ENCODE measurements around the gene PGBD5. TPM values are rescaled to one million over a fixed set of nuclear protein-coding genes. Genes with fewer than 3 reads are reported as not detected.
"Not testable (repeated sequence)": the region's sequence is repeated elsewhere in the genome, so short reads cannot be mapped to it uniquely, and the experiment has no call there.

The PGBD5 gene, protein sequence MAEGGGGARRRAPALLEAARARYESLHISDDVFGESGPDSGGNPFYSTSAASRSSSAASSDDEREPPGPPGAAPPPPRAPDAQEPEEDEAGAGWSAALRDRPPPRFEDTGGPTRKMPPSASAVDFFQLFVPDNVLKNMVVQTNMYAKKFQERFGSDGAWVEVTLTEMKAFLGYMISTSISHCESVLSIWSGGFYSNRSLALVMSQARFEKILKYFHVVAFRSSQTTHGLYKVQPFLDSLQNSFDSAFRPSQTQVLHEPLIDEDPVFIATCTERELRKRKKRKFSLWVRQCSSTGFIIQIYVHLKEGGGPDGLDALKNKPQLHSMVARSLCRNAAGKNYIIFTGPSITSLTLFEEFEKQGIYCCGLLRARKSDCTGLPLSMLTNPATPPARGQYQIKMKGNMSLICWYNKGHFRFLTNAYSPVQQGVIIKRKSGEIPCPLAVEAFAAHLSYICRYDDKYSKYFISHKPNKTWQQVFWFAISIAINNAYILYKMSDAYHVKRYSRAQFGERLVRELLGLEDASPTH
- total RNA-seq: 0.12 TPM in 1 of 2 replicates, not detected in the other

DNA sequence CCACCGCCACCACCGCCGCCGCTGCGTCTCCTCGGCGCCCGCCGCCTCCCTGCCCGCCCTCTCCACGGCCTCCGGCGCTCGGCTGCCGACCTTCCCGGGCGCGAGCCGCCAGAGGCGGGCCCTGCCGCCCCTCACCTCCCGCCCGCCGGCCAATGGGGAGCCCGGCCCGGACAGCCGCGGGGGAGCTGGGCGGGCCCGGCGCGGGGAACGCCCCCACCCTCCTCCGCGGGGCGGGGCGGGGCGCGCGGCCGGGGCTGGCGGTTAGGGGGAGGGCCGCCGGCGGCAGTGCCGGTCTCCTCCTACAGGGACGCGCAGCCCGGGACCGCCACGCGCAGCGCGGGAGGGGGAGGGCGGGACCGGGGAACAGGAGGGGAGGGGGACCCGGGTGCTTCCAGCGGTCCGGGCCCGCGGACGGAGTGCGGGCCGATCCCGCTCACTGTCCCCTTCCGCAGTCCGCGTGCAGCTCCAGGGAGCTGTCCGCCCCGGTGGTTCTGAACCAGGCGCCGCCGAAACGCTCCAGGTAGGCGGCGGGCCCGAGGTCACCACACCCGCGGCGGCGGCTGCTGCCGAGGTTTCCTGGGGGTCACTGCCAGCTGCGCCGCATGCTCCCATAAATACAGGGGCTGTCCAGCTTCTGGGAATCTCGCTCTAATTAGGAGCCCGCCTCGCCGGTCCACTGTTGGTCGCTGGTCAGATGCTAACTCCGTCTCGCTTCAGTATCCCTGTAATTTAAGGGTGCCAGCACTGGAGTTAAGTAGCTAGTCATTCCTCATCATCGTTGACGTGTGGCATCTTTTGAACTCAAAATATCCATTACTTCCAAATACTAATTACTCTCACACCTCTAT, at the start of gene PGBD5:
PGBD5 (minus strand) TSS at position 87 of the 848 bp plus-strand sequence. CDS start 404 bp downstream, outside the sequence.
- intact Hi-C loops (cut with micrococcal nuclease): loop anchor here (1.0 to 10.0 kb wide), 4 partner anchors 216 to 1084 kb away; partner anchors contain the start of genes CCSAP, COG2 and GALNT2

DNA sequence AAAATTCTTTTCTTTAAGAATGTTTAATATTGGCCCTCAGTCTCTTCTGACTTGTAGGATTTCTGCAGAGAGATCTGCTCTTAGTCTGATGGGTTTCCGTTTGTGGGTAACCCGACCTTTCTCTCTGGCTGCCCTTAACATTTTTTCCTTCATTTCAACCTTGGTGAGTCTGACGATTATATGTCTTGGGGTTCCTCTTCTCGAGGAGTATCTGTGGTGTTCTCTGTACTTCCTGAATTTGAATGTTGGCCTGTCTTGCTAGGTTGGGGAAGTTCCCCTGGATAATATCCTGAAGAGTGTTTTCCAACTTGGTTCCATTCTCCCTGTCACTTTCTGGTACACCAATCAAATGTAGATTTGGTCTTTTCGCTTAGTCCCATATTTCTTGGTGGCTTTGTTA, 48.8 kb upstream of the PGBD5 start:
- intact Hi-C loops (cut with micrococcal nuclease): not testable (repeated sequence)

DNA sequence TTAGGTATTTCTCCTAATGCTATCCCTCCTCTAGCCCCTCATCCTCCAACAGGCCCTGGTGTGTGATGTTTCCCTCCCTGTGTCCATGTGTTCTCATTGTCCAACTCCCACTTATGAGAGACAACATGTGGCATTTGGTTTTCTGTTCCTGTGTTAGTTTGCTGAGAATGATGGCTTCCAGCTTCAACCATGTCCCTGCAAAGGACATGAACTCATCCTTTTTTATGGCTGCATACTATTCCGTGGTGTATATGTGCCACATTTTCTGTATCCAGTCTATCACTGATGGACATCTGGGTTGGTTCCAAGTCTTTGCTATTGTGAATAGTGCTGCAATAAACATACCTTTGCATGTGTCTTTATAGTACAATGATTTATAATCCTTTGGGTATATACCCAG, 44.6 kb upstream of the PGBD5 start:
- intact Hi-C loops (cut with micrococcal nuclease): not testable (repeated sequence)

DNA sequence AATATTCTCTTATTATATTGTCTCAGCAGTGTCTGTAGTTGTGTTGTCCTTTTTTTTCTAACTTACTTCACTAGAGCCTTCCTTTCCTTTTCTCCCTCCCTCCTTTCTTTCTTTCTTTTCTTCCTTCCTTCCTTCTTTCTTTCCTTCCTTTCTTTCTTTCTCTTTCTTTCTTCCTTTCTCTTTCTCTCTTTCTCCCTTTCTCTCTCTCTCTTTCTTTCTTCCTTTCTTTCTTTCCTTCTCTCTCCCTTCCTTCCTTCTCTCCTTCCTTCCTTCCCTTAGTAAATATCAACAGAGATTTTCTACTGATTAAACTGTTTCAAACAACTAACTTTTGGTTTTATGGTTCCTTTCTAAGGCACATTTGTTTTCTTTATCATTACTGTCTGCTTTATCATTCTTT, 43.1 kb upstream of the PGBD5 start:
- intact Hi-C loops (cut with micrococcal nuclease): no loop called here

DNA sequence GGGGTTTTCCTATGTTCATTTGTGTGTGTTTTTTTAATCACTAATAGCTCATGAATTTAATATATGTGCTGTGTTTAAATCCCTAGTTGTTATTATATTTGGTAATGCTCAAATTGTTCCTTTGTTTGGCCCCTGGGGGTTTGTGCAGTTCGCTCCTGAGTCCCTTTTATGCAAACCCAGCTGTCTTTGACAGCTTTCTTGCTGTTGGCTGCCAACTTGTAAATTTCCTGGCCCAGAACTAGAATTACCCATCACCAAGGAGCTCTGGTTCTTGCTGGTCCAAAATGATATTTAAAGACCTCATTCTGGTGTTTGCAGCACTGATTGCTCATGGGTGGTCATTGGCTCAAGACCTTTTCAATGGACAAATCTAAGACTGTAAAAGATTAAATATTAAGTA, 39.6 kb upstream of the PGBD5 start:
- intact Hi-C loops (cut with micrococcal nuclease): no loop called here

DNA sequence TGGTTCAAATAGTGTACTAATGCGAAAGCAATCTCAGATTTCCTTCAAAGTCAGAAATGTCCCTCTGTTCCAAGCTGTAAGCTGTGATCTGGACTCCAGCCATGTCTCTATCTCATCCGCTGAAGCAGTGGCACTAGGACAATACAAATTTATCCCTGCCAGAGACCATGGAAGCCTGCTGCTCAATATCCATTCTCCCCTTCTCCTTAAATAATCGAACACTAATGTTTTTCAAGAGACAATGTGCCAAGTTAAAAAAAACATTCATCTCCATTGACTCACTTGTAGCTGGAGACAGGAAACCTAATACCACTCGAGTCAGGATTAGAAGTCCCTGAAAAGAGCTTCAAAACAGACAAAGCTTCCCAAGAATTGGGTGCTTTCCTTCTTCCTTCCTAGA, 38.5 kb upstream of the PGBD5 start:
- intact Hi-C loops (cut with micrococcal nuclease): no loop called here

DNA sequence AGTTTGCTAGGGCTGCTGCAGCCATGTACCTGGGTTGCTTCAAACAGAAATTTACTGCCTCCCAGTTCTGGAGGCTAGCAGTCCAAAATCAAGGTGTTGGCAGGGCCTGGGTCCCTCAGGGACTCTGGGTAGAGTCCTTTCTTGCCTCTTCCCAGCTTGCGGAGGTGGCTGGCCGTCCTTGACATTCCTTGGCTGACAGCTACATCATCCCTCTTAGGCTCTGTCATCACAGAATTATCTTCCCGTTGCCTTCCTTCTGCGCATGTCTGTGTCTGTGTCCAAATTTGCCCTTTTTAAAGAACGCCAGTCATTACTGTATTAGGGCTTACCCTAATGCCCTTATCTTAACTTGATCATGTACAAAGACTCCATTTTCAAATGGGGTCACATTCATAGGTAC, 37.6 kb upstream of the PGBD5 start:
- intact Hi-C loops (cut with micrococcal nuclease): no loop called here

DNA sequence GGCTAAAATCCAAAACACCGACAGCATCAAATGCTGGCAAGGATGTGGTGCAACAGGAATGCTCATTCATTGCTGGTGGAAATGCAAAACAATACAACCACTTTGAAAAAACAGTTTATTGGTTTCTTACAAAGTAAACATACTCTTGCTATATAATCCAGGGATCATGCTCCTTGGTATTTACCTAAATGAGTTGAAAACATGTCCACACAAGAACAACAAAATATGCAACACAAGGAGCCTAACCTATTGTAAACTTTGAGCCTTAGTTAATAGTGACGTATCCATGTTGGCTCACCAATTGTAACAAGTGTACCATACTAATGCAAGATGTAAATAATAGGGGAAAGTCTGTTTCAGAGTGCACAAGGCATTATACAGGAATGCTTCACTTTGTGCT, 37.2 kb upstream of the PGBD5 start:
- intact Hi-C loops (cut with micrococcal nuclease): no loop called here

DNA sequence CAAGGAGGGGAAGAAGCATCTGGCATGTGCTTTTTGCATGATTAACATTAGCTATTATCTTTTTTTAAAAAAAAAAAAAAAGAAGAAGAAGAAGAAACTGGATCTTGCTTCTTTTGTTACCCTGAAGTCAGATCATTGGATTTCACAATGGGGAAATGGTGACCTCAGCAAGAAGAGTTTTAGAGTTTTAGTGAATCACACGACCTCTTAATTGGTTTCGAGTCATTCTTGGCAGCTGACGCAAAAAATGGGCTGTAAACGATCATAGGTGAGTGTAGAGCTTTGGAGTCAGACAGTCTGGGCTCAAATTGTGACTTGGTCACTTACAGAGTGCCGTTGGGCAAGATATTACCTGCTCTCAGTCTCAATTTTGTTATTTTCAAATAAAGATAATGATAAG, 33.3 kb upstream of the PGBD5 start:
- intact Hi-C loops (cut with micrococcal nuclease): no loop called here

DNA sequence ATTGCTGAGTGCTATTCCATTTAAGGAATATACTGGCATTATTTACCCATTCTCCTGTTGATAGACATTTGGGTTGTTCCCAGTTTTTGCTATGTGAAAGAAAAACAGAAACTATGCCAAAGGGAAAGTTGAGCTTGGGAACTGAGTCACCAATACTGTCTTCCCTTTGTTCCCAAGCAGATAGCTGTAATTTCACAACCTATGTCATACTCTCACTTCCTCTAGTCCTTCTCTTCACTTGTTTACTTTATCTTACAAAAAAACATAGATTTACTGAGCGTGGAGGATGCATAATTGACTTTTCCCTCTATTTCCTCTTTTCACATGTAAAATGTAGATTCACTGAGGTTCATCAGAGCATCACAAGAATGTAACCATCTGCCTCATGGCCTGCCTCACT, 32.4 kb upstream of the PGBD5 start:
- intact Hi-C loops (cut with micrococcal nuclease): no loop called here

DNA sequence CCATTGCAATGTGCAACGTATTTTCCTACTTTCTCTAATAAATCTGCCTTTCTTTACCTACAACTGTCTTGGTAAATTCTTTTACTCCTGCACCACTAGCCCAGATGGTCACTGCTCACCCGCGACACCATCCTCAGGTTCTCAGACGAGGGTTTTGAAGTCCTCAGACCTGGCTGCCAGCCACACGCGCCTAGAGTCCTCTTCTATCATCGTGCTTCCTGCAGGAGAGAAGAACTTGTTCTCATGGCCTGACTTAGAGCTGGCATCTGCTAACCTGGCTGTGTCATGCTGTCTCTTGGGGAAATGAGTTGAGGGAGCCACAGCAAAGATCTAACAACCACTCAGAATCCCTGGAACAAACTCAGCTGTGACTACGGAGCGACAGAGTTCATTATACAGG, 30.3 kb upstream of the PGBD5 start:
- intact Hi-C loops (cut with micrococcal nuclease): no loop called here

DNA sequence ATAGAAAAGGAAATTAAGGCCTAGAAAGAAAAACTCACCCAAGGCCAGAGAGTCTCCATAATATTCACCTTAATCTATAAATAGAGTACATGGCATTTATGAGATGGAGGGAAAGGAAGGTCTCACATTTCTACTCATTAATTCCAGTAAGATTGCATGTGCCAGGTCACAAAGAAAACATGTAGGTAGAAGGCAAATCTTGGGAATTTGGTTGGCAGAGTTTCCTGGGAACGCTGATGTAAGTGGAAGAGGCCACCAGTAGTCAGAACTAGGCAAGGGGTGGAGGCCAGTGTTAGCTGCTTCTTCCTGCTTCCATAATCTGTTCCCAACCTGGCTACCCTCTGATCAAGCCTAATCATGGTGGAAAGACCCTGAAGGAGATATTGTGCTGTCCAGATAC, 29.2 kb upstream of the PGBD5 start:
- intact Hi-C loops (cut with micrococcal nuclease): no loop called here

DNA sequence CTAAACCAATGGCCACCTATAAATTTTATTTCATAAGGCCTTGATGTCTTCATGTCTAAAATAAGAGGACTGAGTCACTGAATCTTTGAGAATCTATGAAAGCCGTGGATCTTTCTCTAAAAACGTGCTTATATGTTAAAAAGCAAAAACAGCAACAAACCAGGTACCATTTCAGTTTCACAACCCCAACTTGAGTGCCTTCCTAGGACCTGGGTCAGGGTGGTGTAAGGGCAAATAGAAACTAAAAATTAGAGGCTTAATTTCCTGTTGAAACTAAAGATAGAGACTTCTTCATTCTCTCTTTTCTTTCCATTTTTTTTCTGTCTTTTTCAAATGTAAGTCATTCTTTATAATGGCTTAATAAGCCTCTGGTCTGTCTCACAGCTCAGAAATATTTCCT, 27.2 kb upstream of the PGBD5 start:
- intact Hi-C loops (cut with micrococcal nuclease): no loop called here

DNA sequence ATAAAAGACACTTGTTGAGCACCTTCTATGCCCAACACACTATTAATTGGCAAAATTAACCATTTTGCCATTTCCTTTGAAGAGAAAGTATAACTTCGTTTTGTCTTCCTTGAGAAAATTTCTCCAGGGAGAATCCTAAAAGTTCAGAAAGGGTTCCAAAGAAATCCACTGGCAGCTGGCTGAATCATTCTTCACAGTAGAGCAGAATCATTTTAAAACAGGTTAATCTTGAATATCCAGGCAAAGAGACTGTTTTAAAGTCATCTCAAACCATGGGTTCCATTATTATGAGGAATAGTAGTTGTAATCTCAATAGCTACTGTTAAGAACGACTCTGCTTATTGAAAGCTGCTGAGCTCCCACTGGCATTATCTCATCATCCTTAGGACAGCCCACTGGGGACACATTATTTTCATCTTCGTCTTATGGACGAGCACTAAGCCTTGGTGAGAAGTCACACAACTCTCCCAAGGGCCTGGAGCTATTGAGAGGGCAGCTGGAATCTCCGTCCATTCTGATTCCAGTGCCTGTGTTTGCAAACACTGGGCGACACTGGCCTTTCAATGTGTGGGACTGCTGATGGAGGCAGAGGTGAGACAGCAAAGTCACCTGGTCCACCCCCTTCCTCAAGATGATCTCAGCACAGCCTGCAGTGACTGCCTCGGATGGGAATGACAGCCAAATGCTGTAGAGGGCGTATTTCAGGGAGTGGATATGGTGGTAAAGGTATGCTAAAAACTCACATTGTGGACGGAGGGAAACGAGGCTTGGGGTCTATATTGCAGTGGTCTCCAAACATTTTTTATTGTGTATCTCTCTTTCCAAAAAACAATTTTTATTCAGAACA, 15.3 kb upstream of the PGBD5 start:
- intact Hi-C loops (cut with micrococcal nuclease): no loop called here

DNA sequence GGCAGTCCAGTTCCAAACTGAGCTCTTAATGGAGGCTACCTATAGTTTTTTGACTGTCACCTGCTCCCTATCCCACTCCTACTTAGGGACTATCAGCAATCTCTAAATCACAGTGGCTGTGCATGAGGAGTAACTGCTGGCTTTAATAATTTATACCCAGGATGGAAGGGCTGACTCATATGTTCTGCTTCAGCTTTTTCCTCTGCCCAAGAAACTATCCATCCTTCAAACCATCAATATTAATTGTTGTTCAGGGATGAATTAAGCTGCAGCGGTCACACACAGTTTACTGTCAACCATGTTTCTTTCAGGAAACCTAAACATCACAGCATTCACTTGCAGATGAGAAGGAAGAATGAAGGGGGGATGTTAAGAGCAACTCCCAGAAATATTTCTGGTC, 9.0 kb upstream of the PGBD5 start:
- intact Hi-C loops (cut with micrococcal nuclease): no loop called here

DNA sequence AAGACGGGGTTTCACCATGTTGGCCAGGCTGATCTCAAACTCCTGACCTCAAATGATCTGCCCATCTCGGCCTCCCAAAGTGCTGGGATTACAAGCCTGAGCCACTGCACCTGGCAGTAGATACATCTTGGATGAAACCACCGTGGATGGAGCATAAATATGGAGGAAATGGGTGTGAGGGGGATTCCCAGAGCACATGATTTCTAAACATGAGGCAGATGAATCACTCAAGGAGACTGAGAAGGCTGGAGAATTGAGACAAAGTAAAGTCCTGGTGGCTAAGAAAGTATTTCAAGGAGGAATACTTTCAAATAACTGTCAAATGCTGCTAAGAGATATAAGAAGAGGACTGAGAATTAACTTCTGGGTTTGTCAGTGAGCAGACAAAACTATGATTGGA, 5.4 kb upstream of the PGBD5 start:
- intact Hi-C loops (cut with micrococcal nuclease): no loop called here

DNA sequence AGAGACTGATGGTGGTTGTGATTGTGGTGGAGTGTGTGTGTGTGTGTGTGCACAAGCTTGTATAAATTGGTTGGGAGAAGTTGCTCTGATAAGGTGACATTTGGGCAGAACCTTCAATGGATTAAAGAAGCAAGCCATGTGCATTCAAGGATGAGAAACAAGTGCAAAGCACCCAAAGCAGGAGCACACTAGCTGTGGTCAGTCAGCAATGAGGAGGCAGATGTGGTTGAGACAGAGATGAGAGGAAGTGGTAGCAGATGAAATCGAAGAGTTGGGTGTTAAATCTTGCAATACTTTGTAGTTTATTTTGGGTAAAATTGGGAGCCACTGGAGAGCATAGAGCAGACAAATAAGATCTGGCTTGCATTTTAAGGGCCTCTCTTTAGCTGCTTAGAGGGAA, 4.4 kb upstream of the PGBD5 start:
- intact Hi-C loops (cut with micrococcal nuclease): no loop called here

DNA sequence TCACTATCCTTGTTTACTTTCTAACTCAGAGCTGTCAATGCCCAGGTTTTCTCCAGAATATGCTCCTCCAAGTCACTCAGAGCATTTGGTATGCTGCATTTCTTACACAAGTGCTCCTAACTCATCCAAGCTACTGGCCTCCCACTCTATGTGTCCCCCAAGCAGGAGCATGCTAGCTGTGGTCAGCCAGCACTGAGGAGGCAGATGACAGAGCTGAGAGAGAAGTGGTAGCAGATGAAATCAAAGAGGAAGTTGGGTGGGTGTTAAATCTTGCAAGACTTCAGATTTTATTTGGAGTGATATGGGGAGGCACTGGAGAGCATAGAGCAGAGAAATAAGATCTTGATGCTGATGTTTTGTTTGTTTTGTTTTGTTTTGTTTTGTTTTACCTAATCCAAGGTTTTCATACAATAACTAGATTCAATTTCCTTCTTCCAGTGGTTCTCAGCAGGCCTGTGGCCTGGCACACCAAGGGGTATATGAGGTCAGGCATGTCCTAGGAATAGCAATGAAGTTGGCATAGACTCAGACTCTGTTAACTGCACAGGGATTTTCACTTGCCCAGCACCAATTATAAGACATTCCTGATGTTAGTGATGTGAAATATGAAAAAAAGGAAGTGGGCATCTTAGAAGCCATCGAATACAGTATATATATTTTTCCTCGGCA, 3.1 kb upstream of the PGBD5 start:
- intact Hi-C loops (cut with micrococcal nuclease): loop anchor here (5.0 to 10.0 kb wide), 3 partner anchors 304 to 1087 kb away; partner anchors contain the start of genes CCSAP and GALNT2

DNA sequence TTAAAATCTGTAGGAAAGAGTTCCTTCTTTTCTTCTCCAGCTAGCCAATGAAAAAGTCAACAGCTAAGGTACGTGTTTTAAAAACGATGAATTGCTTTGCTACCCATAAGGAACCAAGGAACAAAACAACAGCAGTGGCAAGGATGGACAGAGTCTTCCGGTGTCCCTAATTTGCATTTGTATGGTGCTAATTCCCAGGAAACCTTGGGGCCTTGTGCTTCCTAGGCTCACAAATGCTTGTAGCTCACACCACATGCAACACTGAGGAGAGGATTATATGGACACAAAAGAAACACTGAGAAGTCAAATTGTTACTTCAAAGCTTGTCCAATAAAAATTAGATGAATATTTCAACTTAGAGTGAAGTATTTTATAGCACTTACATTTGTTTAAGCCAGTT, 1.8 kb upstream of the PGBD5 start:
- intact Hi-C loops (cut with micrococcal nuclease): loop anchor here (5.0 to 10.0 kb wide), 3 partner anchors 303 to 1086 kb away; partner anchors contain the start of genes CCSAP and GALNT2

DNA sequence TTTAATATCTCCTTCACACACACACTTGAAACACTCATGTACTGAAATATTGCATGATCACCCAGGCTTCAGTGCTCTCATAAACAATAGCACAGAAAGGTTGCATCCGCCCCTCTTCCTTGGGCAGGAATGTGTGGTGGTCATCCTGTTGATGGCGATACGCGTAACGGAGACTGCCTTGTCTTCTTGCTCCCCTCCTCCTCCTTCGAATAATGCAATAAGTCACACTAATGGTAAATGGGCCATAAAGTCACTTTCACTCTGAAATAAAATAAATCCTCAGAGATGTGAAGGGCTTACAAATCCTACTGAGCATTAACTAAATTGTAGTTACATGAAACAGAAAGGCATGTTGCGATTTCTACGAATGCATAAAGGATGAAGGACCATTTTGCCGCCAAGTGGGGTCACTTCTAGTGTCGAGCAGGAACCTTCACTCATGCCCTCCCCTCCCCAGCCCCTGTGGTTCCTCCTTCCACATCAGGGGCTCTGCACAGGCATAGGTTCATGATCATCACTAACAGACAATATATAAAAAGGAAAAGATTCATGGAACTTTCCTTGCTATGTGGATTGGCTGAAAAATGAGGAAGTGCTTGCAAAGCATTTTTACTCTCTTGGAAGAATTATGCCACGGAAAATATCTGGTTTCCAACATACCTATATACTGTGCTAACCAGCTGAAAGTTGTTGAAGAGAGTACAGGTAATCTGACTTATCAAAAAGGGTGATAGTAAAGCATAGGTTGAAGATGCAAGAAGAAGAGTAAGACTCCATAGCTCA, 1.2 kb upstream of the PGBD5 start:
- intact Hi-C loops (cut with micrococcal nuclease): loop anchor here (5.0 to 10.0 kb wide), 3 partner anchors 302 to 1085 kb away; partner anchors contain the start of genes CCSAP and GALNT2

Measured in T-helper 1 cell treated with Interleukin-12 subunit alpha and Interleukin-12 subunit beta and Interleukin-4 antibody, amounts not matched to agents 30 ng/mL and 1 ng/mL, for 36 hours (primary cell).